HK-2 (cell line): Measurements from ENCODE around the gene INF2.

Experiments used
- DNase-seq: peaks from one replicate; pipeline ENCODE4 v3.0.0-alpha.2; 2018; ENCODE audit not compliant: unreplicated experiment

INF2 gene

GRCh38 chr14:104676694-104677511, 12.5 kb upstream of the INF2 start:
- no peak for DNase-seq

DNA sequence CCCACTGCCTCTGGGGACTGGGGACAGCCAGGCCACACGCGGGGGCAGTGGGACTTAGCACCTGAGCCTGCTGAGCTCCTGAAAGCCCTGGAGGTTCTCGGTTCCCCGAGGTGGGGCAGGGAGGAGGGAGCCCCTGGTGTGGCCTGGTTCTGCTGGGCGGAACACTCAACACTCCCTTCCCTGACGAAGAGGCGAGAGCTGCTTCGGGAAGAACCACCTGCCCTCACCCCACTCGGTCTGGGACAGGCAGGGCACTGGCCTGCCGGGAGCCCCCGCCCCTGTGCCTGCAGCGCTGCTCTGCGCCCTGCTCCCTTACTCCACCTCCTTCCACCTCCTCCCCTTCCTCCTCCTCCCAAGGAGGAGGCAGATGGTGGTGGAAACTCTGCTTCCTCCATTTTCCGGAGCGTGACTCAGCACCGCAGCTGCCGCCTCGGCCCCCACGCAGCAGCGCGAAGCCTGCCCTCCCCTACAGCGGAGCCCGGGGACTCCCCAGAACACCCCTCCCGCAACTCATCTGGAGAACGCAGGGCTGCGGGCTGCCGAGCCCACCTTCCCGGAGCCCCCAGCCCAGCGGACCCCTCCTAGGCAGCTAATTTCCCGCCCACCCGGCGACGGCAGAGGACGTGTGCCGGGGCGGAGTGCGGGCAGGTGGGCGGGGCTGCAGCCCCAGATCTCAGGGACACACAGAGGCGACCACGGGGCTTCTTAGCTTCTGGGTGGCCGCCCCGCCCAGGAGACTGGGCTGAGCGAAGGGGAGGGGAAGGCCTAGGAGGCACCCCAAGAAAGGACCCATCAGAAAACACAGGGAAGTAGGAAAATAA, 11.7 kb upstream of the INF2 start:
- peak; percentile 78 for DNase-seq

DNA sequence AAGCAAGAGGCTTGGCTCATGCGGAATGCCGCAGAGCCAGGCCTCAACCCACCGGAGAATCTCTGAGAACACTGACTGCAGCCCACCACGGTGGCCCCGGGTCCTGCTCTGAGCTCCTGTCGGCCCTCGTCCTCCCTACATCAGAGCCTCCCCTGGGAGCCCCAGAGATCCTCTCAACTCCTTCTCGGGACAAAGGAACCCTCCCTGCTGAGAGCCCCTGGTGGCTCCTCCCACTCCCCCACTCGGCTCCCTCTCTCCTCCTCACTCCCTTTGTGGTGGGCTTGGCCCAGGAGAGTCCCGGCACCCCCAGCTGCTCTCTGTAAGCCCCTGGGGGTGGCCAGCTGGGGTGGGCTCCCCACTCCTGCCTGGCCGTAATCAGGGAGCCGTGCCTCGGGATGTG, 11.1 kb upstream of the INF2 start:
- no peak for DNase-seq

- DNase-seq: no peak
These were observed 10.3 kb upstream of the INF2 start for GRCh38 chr14:104678901-104679705.

DNA sequence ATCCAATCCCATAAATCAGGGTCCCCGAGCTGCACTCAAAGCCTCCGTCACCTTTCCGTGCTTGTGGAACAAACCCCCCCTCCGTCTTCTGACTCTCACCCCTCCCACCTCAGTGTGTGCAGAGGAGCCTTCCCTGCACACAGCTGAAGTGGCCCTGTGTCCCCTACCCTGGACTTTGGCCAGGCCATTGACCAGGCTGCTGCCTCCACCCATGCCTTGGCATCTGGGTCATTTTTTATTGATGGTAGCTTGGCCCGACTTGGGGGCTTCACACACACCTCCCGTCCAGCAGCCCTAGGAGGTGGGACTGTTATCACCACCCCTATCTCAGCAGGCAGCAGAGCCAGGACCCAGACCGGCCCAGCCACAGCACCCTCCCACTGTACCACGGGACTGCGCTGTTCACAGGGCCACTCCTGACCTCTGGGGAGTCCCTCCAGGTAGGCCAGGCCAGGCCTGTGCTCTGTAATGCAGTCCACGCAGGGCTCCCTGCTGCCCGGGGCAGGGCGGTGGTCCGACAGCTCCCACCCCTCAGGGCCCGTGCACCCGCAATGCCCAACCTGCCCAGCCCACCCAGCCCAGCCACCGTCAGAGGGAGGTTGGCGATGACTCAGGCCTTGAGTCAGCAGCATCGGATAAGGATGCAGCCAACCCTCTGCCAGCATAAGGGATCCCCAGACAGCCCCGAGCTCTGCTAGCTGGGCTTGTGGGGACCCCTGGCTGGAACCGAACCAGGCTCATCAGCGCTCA, 9.2 kb upstream of the INF2 start:
- peak; percentile 72 for DNase-seq

GRCh38 chr14:104680806-104681688, 8.4 kb upstream of the INF2 start:
- peak; percentile 77 for DNase-seq

DNA sequence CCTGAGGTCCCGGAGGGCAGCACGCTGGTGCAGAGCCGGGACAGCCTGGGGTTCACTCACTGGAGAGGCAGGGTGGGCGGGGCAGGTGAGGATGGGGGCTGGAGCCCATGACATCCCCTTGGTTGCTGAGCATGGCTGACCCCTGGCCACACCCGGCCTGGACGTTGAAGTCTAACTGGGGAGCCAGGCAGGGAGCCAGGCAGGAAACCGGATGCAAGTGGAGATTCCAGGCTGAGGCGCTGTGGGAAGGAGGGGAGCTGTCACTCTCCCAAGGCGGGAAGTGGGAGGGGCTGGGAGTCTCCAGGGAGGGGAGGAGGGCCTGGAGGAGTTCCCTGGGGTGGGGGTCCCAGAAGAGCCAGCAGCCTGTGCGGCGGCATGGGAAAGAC, 7.7 kb upstream of the INF2 start:
- DNase-seq: peak; percentile 85

GRCh38 chr14:104682107-104682593, 7.3 kb upstream of the INF2 start:
- no peak for DNase-seq

GRCh38 chr14:104683653-104684448, 5.6 kb upstream of the INF2 start:
- no peak for DNase-seq

DNA sequence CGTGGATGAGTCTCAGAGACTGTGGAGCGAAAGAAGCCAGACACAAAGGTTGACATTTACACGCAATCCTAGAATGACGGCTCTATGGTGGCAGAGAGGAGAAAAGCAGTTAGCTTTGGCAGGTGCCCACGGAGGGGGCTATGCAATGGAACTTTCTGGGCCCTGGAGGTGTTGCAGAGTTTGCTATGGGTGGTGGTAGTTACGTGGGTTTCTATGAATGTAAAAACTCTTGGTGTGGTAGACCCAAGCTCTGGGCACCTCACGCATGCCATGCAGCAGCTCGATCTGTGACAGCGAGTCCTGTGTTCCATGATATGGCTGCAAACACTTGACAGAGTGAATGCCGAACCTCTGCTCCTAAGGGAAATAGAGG, 5.0 kb upstream of the INF2 start:
- DNase-seq: no peak

DNA sequence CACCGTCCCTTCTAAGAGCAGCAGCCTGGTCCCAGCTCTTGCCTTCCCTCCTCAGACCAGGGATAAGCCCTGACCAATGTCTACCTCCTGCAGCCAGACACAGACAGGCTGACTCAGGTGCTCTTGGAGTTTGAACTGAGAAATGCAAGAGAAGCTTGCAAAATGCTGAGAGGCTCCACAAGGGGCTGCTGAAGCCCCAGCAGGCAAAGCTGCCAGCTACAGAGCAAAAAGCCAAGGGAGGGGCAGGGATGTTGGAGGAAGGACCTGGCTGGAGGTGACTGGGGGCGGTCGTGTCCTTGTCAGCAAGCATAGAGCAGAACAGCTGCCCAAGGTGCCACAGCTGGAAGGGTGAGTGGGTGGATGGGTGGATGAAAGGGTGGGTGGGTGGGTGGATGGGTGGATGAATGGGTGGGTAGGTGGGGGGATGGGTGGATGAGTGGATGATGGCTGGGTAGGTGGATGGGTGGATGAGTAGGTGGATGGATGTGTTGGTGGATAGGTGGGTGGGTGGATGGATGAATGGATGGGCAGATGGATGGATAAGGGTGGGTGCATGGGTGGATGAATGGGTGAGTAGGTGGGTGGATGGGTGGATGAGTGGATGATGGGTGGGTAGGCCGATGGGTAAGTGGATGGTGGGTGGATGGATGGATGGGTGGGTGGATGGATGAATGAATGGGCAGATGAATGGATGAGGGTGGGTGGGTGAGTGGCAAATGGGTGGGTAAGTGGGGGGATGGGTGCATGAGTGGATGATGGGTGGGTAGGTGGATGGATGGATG, 4.0 kb upstream of the INF2 start:
- no peak for DNase-seq

- DNase-seq: no peak
These were observed 3.3 kb upstream of the INF2 start for GRCh38 chr14:104685998-104686610.

GRCh38 chr14:104686624-104687517, 2.5 kb upstream of the INF2 start:
- DNase-seq: no peak

GRCh38 chr14:104687601-104688504, 1.6 kb upstream of the INF2 start:
- peak; percentile 88 for DNase-seq

DNA sequence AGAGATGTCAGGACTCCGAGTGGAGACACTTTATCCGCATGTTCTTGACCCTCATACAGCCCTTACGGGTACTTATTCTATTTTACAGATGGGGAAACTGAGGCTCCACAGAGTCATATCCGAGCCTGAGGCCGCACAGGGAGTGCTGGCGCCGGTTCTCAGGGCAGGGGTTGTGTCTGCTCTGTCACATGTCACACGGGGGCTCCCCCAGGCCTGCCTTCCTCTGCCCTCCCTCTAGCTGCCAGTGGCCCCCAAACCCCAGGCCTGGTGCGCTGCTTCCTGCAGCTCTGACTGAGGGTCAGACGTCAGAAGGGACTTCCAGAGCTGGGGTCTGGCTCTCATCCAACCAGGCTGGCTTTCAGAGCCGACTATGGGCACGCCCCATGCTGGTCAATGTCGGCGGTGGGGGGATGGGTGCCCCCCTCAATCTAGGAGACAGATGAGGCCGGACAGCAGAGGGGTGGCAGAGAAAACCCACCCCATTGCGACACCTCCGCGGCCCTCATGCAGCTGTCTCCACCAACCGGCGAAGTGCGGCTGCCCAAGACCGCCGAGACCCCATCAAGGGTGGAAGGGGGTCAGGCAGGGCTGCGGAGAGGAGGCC, 811 bp upstream of the INF2 start:
- DNase-seq: peak; percentile 66
